OCI-LY3 (cell line): ENCODE measurements around the gene SLC4A9.

Experiments
- EZH2phosphoT487 ChIP-seq: fragments of 200-600 bp; shearing (Covaris generic); IDR thresholded peaks from 2 replicates; pipeline ENCODE4 v1.6.1; 2018; ENCODE audit warnings: antibody characterized with exemption, mixed run types, low read depth
- TF ChIP-seq, protein P1 (sequence below): fragments of 200-600, 300-600 bp; sonication (generic); IDR thresholded peaks from 2 replicates; pipeline ENCODE4 v1.5.1; 2014; ENCODE audit warnings: antibody characterized with exemption, low read length, low read depth

DNA sequence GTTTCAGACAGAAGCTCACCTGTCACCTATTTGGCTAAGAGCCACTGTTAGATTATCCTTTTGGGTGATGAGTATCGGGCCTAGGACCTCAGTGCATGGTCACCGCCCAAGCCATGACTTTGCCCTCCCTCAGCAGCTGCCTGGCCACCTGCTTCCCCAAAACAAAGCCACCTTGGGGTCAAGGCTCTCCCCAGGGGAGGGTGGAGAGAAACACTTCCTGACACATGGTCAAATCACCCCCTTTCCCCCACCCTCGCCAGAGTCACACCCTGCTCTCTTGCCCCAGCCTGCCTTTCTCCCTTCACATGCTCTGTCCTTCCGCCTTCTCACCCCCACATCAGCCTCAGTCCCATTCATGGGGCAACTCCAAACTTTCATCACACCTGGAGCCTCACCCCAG is 11.9 kb upstream of the SLC4A9 start:
- TF ChIP-seq, protein P1, sequence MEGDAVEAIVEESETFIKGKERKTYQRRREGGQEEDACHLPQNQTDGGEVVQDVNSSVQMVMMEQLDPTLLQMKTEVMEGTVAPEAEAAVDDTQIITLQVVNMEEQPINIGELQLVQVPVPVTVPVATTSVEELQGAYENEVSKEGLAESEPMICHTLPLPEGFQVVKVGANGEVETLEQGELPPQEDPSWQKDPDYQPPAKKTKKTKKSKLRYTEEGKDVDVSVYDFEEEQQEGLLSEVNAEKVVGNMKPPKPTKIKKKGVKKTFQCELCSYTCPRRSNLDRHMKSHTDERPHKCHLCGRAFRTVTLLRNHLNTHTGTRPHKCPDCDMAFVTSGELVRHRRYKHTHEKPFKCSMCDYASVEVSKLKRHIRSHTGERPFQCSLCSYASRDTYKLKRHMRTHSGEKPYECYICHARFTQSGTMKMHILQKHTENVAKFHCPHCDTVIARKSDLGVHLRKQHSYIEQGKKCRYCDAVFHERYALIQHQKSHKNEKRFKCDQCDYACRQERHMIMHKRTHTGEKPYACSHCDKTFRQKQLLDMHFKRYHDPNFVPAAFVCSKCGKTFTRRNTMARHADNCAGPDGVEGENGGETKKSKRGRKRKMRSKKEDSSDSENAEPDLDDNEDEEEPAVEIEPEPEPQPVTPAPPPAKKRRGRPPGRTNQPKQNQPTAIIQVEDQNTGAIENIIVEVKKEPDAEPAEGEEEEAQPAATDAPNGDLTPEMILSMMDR: no peak
- no peak for TF ChIP-seq EZH2phosphoT487
